HepG2 (cell line): ENCODE measurements around the gene CDK5RAP2. TPM values are rescaled to one million over a fixed set of nuclear protein-coding genes. Genes with fewer than 3 reads are reported as not detected.
A peak's percentile ranks its signal among the peaks of the same experiment; 100 is the strongest.

ENCODE experiments used
- CBX1 ChIP-seq: IDR thresholded peaks from one replicate; pipeline ENCODE4 v1.6.1; 2016; ENCODE audit warnings: antibody characterized with exemption, low read depth
- HDAC6 ChIP-seq: fragments of 200-600 bp; sonication (generic); IDR thresholded peaks from 2 replicates; pipeline ENCODE4 v1.7.0; 2017; ENCODE audit warnings: mild to moderate bottlenecking, antibody characterized with exemption, low read length, low read depth
- HOXA3 ChIP-seq: sonication (generic); formaldehyde crosslinking; IDR thresholded peaks from 2 replicates; pipeline ENCODE4 v1.5.0; 2020; ENCODE audit warnings: missing genetic modification reagents
- KAT2B ChIP-seq: fragments of 150-350 bp; IDR thresholded peaks from 2 replicates; pipeline ENCODE4 v1.6.1; 2014; ENCODE audit warnings: low read depth, low read length, borderline replicate concordance
- MAFF ChIP-seq: IDR thresholded peaks from 2 replicates; pipeline ENCODE4 v1.6.1; 2011; ENCODE audit warnings: low read depth, low read length, improper control_type of control experiment
- NFATC3 ChIP-seq: sonication (generic); formaldehyde crosslinking; IDR thresholded peaks from 2 replicates; pipeline ENCODE4 v1.5.1; 2020; ENCODE audit warnings: mild to moderate bottlenecking, missing genetic modification reagents
- NFIC ChIP-seq: IDR thresholded peaks from 2 replicates; pipeline ENCODE4 v1.6.1; 2012; ENCODE audit warnings: mild to moderate bottlenecking, low read length, inconsistent platforms
- RCOR2 ChIP-seq: IDR thresholded peaks from 2 replicates; pipeline ENCODE4 v1.6.1; 2016; ENCODE audit warnings: missing biosample characterization, missing genetic modification reagents
- RXRA ChIP-seq: sonication (generic); formaldehyde crosslinking; IDR thresholded peaks from 2 replicates; pipeline ENCODE4 v1.5.1; 2020; ENCODE audit warnings: missing genetic modification reagents
- SRSF9 ChIP-seq: fragments of 200-400 bp; formaldehyde crosslinking; IDR thresholded peaks from 2 replicates; pipeline ENCODE4 v1.6.1; 2018; ENCODE audit warnings: borderline replicate concordance, mild to moderate bottlenecking, low read depth, low read length; ENCODE audit not compliant: insufficient read depth, poor library complexity, severe bottlenecking
- TBX2 ChIP-seq: sonication (generic); formaldehyde crosslinking; IDR thresholded peaks from 2 replicates; pipeline ENCODE4 v1.5.0; 2020; ENCODE audit warnings: missing genetic modification reagents, mild to moderate bottlenecking, borderline replicate concordance
- TFE3 ChIP-seq: IDR thresholded peaks from 2 replicates; pipeline ENCODE4 v1.6.1; 2016
- ZBTB40 ChIP-seq, 2 experiments: fragments of 450-650 bp in 1 of 2; sonication (generic) in 1 of 2; formaldehyde crosslinking in 1 of 2; IDR thresholded peaks; 2 replicates each; pipeline versions ENCODE4 v1.6.1 to v1.8.0; 2016 to 2022; ENCODE audit warnings: antibody characterized with exemption in 1 of 2, mild to moderate bottlenecking in 1 of 2, missing genetic modification reagents in 1 of 2
- ZBTB7B ChIP-seq: sonication (generic); formaldehyde crosslinking; IDR thresholded peaks from 2 replicates; pipeline ENCODE4 v1.4.0; 2020; ENCODE audit warnings: missing genetic modification reagents
- ZNF282 ChIP-seq: fragments of 450-650 bp; IDR thresholded peaks from 2 replicates; pipeline ENCODE4 v1.6.1; 2018; ENCODE audit not compliant: partially characterized antibody
- ZNF552 ChIP-seq: sonication (generic); formaldehyde crosslinking; IDR thresholded peaks from 2 replicates; pipeline ENCODE4 v1.9.0; 2022; ENCODE audit warnings: missing genetic modification reagents, mild to moderate bottlenecking, borderline replicate concordance
- ZNF605 ChIP-seq: sonication (generic); formaldehyde crosslinking; IDR thresholded peaks from 2 replicates; pipeline ENCODE4 v1.8.0; 2022; ENCODE audit warnings: mild to moderate bottlenecking, missing genetic modification reagents
- ZNF749 ChIP-seq: sonication (generic); formaldehyde crosslinking; IDR thresholded peaks from 2 replicates; pipeline ENCODE4 v1.8.0; 2022; ENCODE audit warnings: mild to moderate bottlenecking, missing genetic modification reagents, moderate library complexity, borderline replicate concordance
- ZNF792 ChIP-seq: IDR thresholded peaks from 2 replicates; pipeline ENCODE4 v1.6.1; 2016
- ZNF883 ChIP-seq: sonication (generic); formaldehyde crosslinking; IDR thresholded peaks from 2 replicates; pipeline ENCODE4 v1.5.1; 2020; ENCODE audit warnings: mild to moderate bottlenecking, missing genetic modification reagents; ENCODE audit errors: not compliant biosample characterization
- polyA plus RNA-seq, 8 experiments: library from polyadenylated mRNA; depleted of rRNA in 3 of 8; stranded (reverse) in 7 of 8; unstranded in 1 of 8; fragments of >200 nt; fragmentation: Illumina TruSeq in 4 of 8; extraction: Trizol in 4 of 8; gene quantifications; 2 replicates each; pipeline versions ENCODE4 v1.2.1 to v1.2.3, GENCODE V29; 2011 to 2016; ENCODE audit warnings: low read depth in 4 of 8, missing spikeins in 1 of 8, mixed read lengths in 1 of 8; ENCODE audit not compliant: insufficient read depth in 1 of 8
- total RNA-seq, 5 experiments: library from RNA; depleted of rRNA; stranded (reverse); fragments of >200 nt; fragmentation: Illumina TruSeq; extraction: Trizol; gene quantifications; 2 replicates each; pipeline ENCODE4 v1.2.3, GENCODE V29; 2016; ENCODE audit warnings: low read depth in 1 of 5

CDK5RAP2 gene
- total and polyA plus RNA-seq, 2 of the 13 experiments (the other 11 are each of a cell fraction or from before 2014, with no cell fraction given), result 31.8 to 42.2 TPM

GRCh38 chr9:120387257-120388002 is 192.5 kb downstream of the CDK5RAP2 start (continued):
- TF ChIP-seq ZBTB40 (IDR thresholded peaks at IDR 0.05), result no peak
- no peak for TF ChIP-seq ZBTB40 (CRISPR knock-in tag; IDR thresholded peaks at IDR 0.05)
- TF ChIP-seq ZNF282, result no peak
- no peak for TF ChIP-seq ZNF605
- no peak for TF ChIP-seq ZNF552 (CRISPR knock-in tag)
- TF ChIP-seq ZNF883, result no peak
- TF ChIP-seq TFE3 (CRISPR knock-in tag), result no peak
- no peak for TF ChIP-seq NFATC3
- TF ChIP-seq HDAC6, result no peak
- no peak for TF ChIP-seq SRSF9
- TF ChIP-seq MAFF, result no peak
- 0 out of 2 replicates have a peak, but pooled peaks have one; percentile 48 for TF ChIP-seq ZNF792 (CRISPR knock-in tag)
- no peak for TF ChIP-seq CBX1
- TF ChIP-seq NFIC, result no peak
- 0 out of 2 replicates have a peak, but pooled peaks have one; percentile 34 for TF ChIP-seq ZBTB7B
- no peak; the same call in 1 of the 2 replicates for TF ChIP-seq RCOR2
- TF ChIP-seq ZNF749, result no peak
- TF ChIP-seq RXRA (CRISPR knock-in tag), result no peak
- no peak for TF ChIP-seq KAT2B
- peak; percentile 67 for TF ChIP-seq HOXA3 (CRISPR knock-in tag)
- TF ChIP-seq TBX2 (CRISPR knock-in tag), result 0 out of 2 replicates have a peak, but pooled peaks have one; percentile 8
